PFSK-1 (cell line): Measurements from ENCODE around the gene C3orf70.

ENCODE experiments used
- FOXP2 ChIP-seq: optimal IDR thresholded peaks from 2 replicates; pipeline ENCODE3; 2011; ENCODE audit warnings: borderline replicate concordance, control low read depth, inconsistent platforms; ENCODE audit not compliant: insufficient read depth; ENCODE audit errors: extremely low read length, extremely low read depth
- POLR2AphosphoS5 ChIP-seq: IDR thresholded peaks from 2 replicates; pipeline ENCODE4 v1.6.1; 2012; ENCODE audit warnings: low read depth, mild to moderate bottlenecking, control low read depth, low read length, moderate library complexity
- SIN3A ChIP-seq: IDR thresholded peaks from 2 replicates; pipeline ENCODE4 v1.6.1; 2012; ENCODE audit warnings: mild to moderate bottlenecking, low read length, moderate library complexity, borderline replicate concordance; ENCODE audit not compliant: insufficient read depth
- TAF1 ChIP-seq: IDR thresholded peaks from 2 replicates; pipeline ENCODE4 v1.6.1; 2012; ENCODE audit warnings: low read length, control low read depth, borderline replicate concordance; ENCODE audit not compliant: insufficient read depth
- TF ChIP-seq, protein P1 (sequence below), 2 experiments: IDR thresholded peaks; 2 replicates each; pipeline versions ENCODE4 v1.6.1 to v1.8.0; 2011 to 2012; ENCODE audit warnings: low read depth in 2 of 2, low read length in 2 of 2, control low read depth in 1 of 2, inconsistent platforms in 1 of 2, mild to moderate bottlenecking in 1 of 2, moderate library complexity in 1 of 2; ENCODE audit not compliant: insufficient read depth in 1 of 2

C3orf70 gene

GRCh38 chr3:185059766-185060165, 93.1 kb downstream of the C3orf70 start:
- TF ChIP-seq FOXP2 (no peak), TAF1 (no peak), POLR2AphosphoS5 (no peak), SIN3A (no peak)
- TF ChIP-seq, protein P1, sequence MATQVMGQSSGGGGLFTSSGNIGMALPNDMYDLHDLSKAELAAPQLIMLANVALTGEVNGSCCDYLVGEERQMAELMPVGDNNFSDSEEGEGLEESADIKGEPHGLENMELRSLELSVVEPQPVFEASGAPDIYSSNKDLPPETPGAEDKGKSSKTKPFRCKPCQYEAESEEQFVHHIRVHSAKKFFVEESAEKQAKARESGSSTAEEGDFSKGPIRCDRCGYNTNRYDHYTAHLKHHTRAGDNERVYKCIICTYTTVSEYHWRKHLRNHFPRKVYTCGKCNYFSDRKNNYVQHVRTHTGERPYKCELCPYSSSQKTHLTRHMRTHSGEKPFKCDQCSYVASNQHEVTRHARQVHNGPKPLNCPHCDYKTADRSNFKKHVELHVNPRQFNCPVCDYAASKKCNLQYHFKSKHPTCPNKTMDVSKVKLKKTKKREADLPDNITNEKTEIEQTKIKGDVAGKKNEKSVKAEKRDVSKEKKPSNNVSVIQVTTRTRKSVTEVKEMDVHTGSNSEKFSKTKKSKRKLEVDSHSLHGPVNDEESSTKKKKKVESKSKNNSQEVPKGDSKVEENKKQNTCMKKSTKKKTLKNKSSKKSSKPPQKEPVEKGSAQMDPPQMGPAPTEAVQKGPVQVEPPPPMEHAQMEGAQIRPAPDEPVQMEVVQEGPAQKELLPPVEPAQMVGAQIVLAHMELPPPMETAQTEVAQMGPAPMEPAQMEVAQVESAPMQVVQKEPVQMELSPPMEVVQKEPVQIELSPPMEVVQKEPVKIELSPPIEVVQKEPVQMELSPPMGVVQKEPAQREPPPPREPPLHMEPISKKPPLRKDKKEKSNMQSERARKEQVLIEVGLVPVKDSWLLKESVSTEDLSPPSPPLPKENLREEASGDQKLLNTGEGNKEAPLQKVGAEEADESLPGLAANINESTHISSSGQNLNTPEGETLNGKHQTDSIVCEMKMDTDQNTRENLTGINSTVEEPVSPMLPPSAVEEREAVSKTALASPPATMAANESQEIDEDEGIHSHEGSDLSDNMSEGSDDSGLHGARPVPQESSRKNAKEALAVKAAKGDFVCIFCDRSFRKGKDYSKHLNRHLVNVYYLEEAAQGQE (IDR thresholded peaks at IDR 0.05; ENCODE audit: insufficient read depth in 1 of 2, low read depth in 2 of 2, low read length in 2 of 2): no peak

- TF ChIP-seq POLR2AphosphoS5: no peak
- TF ChIP-seq TAF1: no peak
- TF ChIP-seq, protein P1 (IDR thresholded peaks at IDR 0.05; ENCODE audit: insufficient read depth in 1 of 2, low read depth in 2 of 2, low read length in 2 of 2): no peak
- no peak for TF ChIP-seq FOXP2
- no peak for TF ChIP-seq SIN3A
Measured at GRCh38 chr3:185058796-185059195, 94.1 kb downstream of the C3orf70 start.

DNA sequence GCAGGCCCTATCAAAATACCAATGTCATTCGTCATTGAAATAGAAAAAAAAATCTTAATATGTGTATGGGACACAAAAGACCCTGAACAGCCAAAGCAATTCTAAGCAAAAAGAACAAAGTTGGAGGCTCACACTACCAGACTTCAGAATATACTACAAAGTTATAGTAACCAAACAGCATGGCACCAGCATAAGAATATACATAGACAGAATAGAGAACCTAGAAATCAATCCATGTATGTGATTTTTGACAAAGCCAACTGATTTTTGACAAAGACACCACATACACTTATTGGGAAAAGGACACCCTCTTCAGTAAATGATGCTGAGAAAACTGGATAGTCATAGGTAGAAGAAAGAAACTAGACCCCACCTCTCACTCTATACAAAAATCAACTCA, 95.0 kb downstream of the C3orf70 start:
- TF ChIP-seq POLR2AphosphoS5 (no peak), FOXP2 (no peak), SIN3A (no peak), TAF1 (no peak)
- TF ChIP-seq, protein P1 (IDR thresholded peaks at IDR 0.05; ENCODE audit: insufficient read depth in 1 of 2, low read depth in 2 of 2, low read length in 2 of 2): no peak

GRCh38 chr3:185056908-185057307, 96.0 kb downstream of the C3orf70 start:
- TF ChIP-seq SIN3A (no peak), POLR2AphosphoS5 (no peak), TAF1 (no peak), FOXP2 (no peak)
- TF ChIP-seq, protein P1 (IDR thresholded peaks at IDR 0.05; ENCODE audit: insufficient read depth in 1 of 2, low read depth in 2 of 2, low read length in 2 of 2): no peak

- TF ChIP-seq POLR2AphosphoS5: no peak
- TF ChIP-seq SIN3A: no peak
- TF ChIP-seq, protein P1 (IDR thresholded peaks at IDR 0.05; ENCODE audit: insufficient read depth in 1 of 2, low read depth in 2 of 2, low read length in 2 of 2): no peak
Measured at GRCh38 chr3:185052631-185053030, 100.2 kb downstream of the C3orf70 start.
